Neural cell (in vitro differentiated cells): ENCODE data around the gene INPP5A. TPM values are rescaled to one million over a fixed set of nuclear protein-coding genes. Genes with fewer than 3 reads are reported as not detected.

Experiments used
- H2AFZ ChIP-seq: fragments of 200-600, 300-800 bp; sonication (generic), shearing (Covaris generic); 2 replicates; pipeline ENCODE4 v1.6.0; 2014; ENCODE audit warnings: low read depth, mild to moderate bottlenecking, antibody characterized with exemption, low read length, moderate library complexity
- H3F3A ChIP-seq: fragments of 200-600 bp; shearing (Covaris generic); 2 replicates; pipeline ENCODE4 v1.6.1; 2016; ENCODE audit warnings: mild to moderate bottlenecking, moderate library complexity, mixed read lengths, antibody characterized with exemption, low read length; ENCODE audit not compliant: insufficient read depth, poor library complexity, severe bottlenecking
- H3K27ac ChIP-seq: fragments of 200-600, 300-800 bp; sonication (generic), shearing (Covaris generic); 2 replicates; pipeline ENCODE4 v1.5.1; 2014; ENCODE audit warnings: mild to moderate bottlenecking, low read length, moderate library complexity
- H3K27me3 ChIP-seq: fragments of 300-800, 200-600 bp; sonication (generic), shearing (Covaris generic); 2 replicates; pipeline ENCODE4 v1.6.0; 2014; ENCODE audit warnings: mild to moderate bottlenecking, low read depth, low read length, moderate library complexity; ENCODE audit not compliant: insufficient read depth
- H3K36me3 ChIP-seq: fragments of 300-800, 200-600 bp; sonication (generic), shearing (Covaris generic); 2 replicates; pipeline ENCODE4 v1.5.1; 2014; ENCODE audit warnings: mild to moderate bottlenecking, antibody characterized with exemption, low read length, moderate library complexity; ENCODE audit not compliant: insufficient read depth
- H3K4me2 ChIP-seq: fragments of 300-800, 200-600 bp; sonication (generic), shearing (Covaris generic); 2 replicates; pipeline ENCODE4 v1.6.0; 2014; ENCODE audit warnings: mild to moderate bottlenecking, low read length
- H3K4me3 ChIP-seq: fragments of 300-800, 200-600 bp; sonication (generic), shearing (Covaris generic); 2 replicates; pipeline ENCODE4 v1.5.1; 2014; ENCODE audit warnings: mild to moderate bottlenecking, low read length, moderate library complexity
- H3K79me2 ChIP-seq: fragments of 200-600 bp; shearing (Covaris generic); replicated peaks from 2 replicates; pipeline ENCODE4 v1.6.0; 2014; ENCODE audit warnings: mild to moderate bottlenecking, low read length, moderate library complexity; ENCODE audit not compliant: insufficient read depth
- H3K9ac ChIP-seq: fragments of 300-800, 200-600 bp; sonication (generic), shearing (Covaris generic); 2 replicates; pipeline ENCODE4 v1.6.1; 2016; ENCODE audit warnings: mild to moderate bottlenecking, low read length, mixed read lengths
- H3K9me2 ChIP-seq: fragments of 200-600 bp; shearing (Covaris generic); 2 replicates; pipeline ENCODE4 v1.6.1; 2016; ENCODE audit warnings: mild to moderate bottlenecking, low read length, mixed read lengths; ENCODE audit not compliant: insufficient read depth
- H3K9me3 ChIP-seq: fragments of 200-600, 300-800 bp; sonication (generic), shearing (Covaris generic); 2 replicates; pipeline ENCODE4 v1.6.1; 2016; ENCODE audit warnings: mild to moderate bottlenecking, mixed run types, low read length, moderate library complexity, mixed read lengths
- H4K20me1 ChIP-seq: fragments of 200-600 bp; shearing (Covaris generic); 2 replicates; pipeline ENCODE4 v1.6.1; 2016; ENCODE audit warnings: mild to moderate bottlenecking, mixed run types; ENCODE audit not compliant: insufficient read depth
- EP300 ChIP-seq: fragments of 450-650 bp; conservative IDR thresholded peaks from 2 replicates; pipeline ENCODE4 v1.6.1; 2014; ENCODE audit warnings: antibody characterized with exemption, mild to moderate bottlenecking, moderate library complexity; ENCODE audit not compliant: poor library complexity, severe bottlenecking
- EZH2 ChIP-seq: fragments of 200-600, 300-800 bp; shearing (Covaris generic), sonication (generic); IDR thresholded peaks from 2 replicates; pipeline ENCODE4 v1.6.1; 2014; ENCODE audit warnings: antibody characterized with exemption, low read length, borderline replicate concordance, mild to moderate bottlenecking; ENCODE audit not compliant: insufficient read depth, poor library complexity, severe bottlenecking
- MXI1 ChIP-seq: fragments of 450-650 bp; conservative IDR thresholded peaks from 2 replicates; pipeline ENCODE4 v1.6.1; 2014; ENCODE audit warnings: antibody characterized with exemption, mild to moderate bottlenecking; ENCODE audit not compliant: poor library complexity, severe bottlenecking
- POLR2AphosphoS5 ChIP-seq: IDR thresholded peaks from 2 replicates; pipeline ENCODE4 v1.6.1; 2012
- RAD21 ChIP-seq: fragments of 450-650 bp; conservative IDR thresholded peaks from 2 replicates; pipeline ENCODE4 v1.6.1; 2014; ENCODE audit warnings: antibody characterized with exemption, mild to moderate bottlenecking, moderate library complexity
- REST ChIP-seq: IDR thresholded peaks from 2 replicates; pipeline ENCODE4 v1.6.1; 2012; ENCODE audit warnings: borderline replicate concordance
- SMC3 ChIP-seq: fragments of 450-650 bp; conservative IDR thresholded peaks from 2 replicates; pipeline ENCODE4 v1.6.1; 2014; ENCODE audit warnings: antibody characterized with exemption, mild to moderate bottlenecking, moderate library complexity; ENCODE audit not compliant: poor library complexity
- TAF1 ChIP-seq: IDR thresholded peaks from 2 replicates; pipeline ENCODE4 v1.6.1; 2012; ENCODE audit warnings: low read depth
- polyA plus RNA-seq: library from polyadenylated mRNA; depleted of rRNA; stranded (reverse); fragments of >200 nt; gene quantifications from 2 replicates; pipeline ENCODE4 v1.2.3, GENCODE V29; 2014
- TF ChIP-seq, protein P1 (sequence below): fragments of 450-650 bp; IDR thresholded peaks from 2 replicates; pipeline ENCODE4 v1.5.1; 2014; ENCODE audit warnings: antibody characterized with exemption, mild to moderate bottlenecking, moderate library complexity; ENCODE audit not compliant: poor library complexity, severe bottlenecking

The INPP5A gene
- polyA plus RNA-seq, 1 donor from 2014 or later, result 48.8 TPM

- no peak overlapping the region for H3K4me3 ChIP-seq
- H3F3A ChIP-seq, result no peaks in the 10 kb centered on the region
- no peak overlapping the region for H2AFZ ChIP-seq
- H3K27ac ChIP-seq, result no peak overlapping the region
- H3K27me3 ChIP-seq, result no peaks in the 10 kb centered on the region
- H3K4me2 ChIP-seq, result no peak overlapping the region
- no peak for TF ChIP-seq SMC3
- TF ChIP-seq MXI1, result no peak
- TF ChIP-seq TAF1, result no peak
- TF ChIP-seq RAD21, result no peak
- TF ChIP-seq, protein P1, sequence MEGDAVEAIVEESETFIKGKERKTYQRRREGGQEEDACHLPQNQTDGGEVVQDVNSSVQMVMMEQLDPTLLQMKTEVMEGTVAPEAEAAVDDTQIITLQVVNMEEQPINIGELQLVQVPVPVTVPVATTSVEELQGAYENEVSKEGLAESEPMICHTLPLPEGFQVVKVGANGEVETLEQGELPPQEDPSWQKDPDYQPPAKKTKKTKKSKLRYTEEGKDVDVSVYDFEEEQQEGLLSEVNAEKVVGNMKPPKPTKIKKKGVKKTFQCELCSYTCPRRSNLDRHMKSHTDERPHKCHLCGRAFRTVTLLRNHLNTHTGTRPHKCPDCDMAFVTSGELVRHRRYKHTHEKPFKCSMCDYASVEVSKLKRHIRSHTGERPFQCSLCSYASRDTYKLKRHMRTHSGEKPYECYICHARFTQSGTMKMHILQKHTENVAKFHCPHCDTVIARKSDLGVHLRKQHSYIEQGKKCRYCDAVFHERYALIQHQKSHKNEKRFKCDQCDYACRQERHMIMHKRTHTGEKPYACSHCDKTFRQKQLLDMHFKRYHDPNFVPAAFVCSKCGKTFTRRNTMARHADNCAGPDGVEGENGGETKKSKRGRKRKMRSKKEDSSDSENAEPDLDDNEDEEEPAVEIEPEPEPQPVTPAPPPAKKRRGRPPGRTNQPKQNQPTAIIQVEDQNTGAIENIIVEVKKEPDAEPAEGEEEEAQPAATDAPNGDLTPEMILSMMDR, result no peak
- TF ChIP-seq POLR2AphosphoS5, result no peak
- no peak for TF ChIP-seq EP300
- no peak for TF ChIP-seq REST
- no peaks in the 10 kb centered on the region for H3K9me2 ChIP-seq
- H3K9me3 ChIP-seq, result no peaks in the 10 kb centered on the region
- no peaks in the 10 kb centered on the region for H3K79me2 ChIP-seq
- no peak overlapping the region for H3K9ac ChIP-seq
- no peaks in the 10 kb centered on the region for H4K20me1 ChIP-seq
- H3K36me3 ChIP-seq, result no peaks in the 10 kb centered on the region
Measured at GRCh38 chr10:132643709-132644526, 106.3 kb downstream of the INPP5A start.

DNA sequence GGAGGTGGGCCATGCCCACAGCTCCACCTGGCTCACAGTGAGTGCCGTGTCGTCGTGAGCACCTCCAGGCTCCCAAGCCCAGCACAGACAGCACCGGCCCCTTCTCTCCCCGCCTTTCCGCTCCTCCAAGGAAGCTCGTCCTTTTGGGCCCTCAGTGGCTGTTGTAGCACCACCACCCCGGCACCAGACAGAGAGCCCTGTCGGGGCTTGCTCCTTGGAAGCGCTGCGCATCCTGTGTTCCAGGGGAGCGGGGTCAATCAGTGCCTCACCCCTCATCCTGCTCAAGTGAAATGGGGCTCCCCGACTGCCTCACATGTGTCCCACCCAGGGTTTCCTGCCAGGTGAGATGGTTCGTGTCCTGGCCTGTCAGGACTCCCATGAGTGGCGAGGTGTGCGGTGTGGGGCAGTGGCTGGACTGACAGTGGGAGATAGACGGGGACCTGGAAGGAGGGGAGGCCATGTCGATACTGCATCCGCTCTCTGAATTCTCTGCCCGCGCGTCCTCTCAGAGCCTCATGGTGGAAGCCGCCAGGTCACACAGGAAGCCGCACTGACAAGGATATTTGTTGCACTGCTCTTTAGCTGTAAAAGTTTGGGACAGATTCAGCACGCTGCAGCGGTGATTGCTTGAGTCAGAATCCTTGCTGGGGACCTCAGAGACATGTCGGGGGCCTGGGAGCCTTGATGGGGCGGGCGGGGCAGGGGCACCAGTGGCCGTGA, 107.1 kb downstream of the INPP5A start:
- no peak overlapping the region for H3K9ac ChIP-seq
- H3K27me3 ChIP-seq, result no peaks in the 10 kb centered on the region
- no peak overlapping the region for H3K27ac ChIP-seq
- no peaks in the 10 kb centered on the region for H3K9me2 ChIP-seq
- TF ChIP-seq, protein P1, result no peak
- TF ChIP-seq EP300, result no peak
- no peak for TF ChIP-seq EZH2
- no peak for TF ChIP-seq SMC3
- no peak for TF ChIP-seq POLR2AphosphoS5
- TF ChIP-seq REST, result no peak
- no peak for TF ChIP-seq RAD21
- no peak for TF ChIP-seq TAF1
- H3K9me3 ChIP-seq, result no peaks in the 10 kb centered on the region
- no peaks in the 10 kb centered on the region for H3K79me2 ChIP-seq
- no peaks in the 10 kb centered on the region for H3F3A ChIP-seq
- no peak overlapping the region for H3K4me2 ChIP-seq
- no peak overlapping the region for H2AFZ ChIP-seq
- H3K4me3 ChIP-seq, result no peak overlapping the region
- H4K20me1 ChIP-seq, result no peaks in the 10 kb centered on the region
- no peaks in the 10 kb centered on the region for H3K36me3 ChIP-seq
